Central memory CD4-positive, alpha-beta T cell (primary cell): Measurements from ENCODE around the gene TCF7L1.

ENCODE experiments used
- DNase-seq: peaks from one replicate; pipeline ENCODE4 v3.0.0; 2022

TCF7L1 gene

DNA sequence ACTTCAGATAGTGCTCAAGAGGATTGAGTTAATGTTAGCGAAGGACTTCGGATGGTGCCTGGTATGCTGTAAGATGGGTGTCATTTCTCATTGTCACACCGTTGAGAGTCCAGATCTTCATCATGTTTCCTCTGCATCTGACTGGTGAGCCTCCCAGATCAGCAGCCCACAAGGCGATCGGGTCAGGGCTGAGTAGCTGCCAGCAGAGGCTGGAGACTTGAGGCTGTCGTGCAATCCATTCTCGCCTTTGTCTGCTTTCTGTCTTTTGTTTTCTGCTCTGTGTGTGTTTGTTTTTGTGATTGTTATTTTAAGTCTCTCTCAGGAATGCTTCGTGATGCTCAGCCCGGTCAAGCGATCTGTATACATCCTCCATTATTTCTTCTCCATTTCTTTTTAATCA, 98.8 kb downstream of the TCF7L1 start:
- no peak for DNase-seq

DNA sequence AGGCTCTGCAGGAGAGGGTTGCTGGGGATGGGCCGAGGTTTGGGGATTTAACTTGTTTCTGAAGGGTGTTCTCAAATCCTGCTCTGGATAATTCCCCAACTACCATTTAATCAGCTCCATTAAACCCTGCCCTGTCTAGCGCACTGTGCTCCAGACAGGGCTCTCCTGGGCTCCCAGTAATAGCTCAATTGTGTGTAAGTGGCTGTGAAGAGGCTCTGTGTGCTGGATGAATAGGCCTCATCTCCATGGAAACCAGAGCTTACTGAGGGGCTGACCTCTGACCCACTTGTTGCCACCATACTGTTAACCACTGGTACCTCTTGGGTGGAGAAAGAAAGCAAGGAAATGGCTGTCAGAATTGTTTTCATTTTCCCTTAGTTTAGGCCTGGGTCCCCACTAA, 101.7 kb downstream of the TCF7L1 start:
- no peak for DNase-seq

DNA sequence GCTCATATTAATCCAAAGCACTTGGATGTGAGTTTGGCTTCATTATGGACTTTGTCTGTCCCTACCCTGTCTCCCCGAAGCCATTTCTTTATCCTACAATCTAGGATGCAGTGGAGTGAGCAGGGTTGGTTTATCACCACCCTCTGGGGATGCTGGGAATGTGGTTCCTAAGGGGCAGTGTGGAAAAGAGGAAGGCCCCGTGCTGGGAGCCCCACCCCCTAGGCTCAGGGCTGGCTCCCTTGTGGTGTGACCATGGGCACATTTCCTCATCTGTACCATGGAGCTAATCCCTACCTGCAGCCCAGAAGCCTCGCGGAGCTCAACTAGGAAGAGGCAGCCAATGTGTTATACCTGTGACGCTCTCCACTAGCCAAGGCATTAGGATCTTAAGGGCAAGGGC, 102.1 kb downstream of the TCF7L1 start:
- DNase-seq: no peak

DNA sequence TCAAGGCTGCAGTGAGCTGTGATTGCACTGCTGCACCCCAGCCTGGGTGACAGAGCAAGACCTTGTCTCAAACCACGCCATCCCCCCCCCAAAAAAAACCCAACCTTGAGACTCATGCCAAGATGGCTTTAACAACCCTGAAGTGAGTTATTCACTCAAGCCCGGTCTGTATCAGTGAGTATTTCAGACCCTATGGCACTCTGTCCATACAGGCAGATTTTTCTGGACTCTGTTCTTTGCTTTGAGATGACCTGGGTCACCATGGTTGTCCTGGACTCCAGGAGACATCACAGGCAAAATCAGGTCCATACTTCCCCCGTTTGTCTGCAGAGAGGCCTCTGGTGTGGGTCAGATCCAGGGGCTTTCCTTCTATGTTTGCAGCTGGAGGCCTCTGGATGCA, 102.9 kb downstream of the TCF7L1 start:
- no peak for DNase-seq

DNA sequence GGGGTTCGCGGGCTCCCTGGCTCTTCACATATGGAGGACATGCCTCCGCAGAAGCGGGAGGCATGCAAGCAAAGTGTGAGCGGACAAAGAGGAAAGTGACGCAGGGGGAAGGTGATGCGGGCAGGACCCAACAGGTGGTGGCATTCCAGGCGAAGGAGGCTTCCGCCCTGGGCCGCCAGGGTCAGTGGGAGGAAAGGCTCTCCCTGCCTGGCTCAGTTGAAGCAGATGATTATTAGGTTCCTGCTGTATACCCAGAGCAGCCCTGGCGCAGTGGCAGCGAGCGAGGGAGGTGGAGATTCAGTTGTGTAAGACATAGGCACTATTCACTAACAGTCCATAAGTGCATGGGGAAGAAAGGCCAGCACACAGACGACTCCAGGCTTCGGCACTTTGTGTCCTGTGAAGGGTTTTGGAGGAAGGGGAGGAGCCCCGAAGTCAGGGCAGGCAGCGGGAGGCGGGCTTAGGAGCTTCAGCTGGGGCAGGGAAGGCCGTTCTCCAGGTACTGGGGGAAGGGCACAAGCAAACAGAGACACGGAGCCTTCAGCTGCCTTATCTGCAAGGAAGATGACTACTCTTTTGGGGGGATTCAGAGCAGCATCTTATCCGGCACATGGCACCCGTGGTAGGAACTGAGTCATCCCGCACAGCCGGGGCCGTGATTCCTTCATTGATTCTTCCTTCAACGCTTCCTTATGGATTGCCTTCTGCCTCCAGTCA, 104.8 kb downstream of the TCF7L1 start:
- DNase-seq: no peak

DNA sequence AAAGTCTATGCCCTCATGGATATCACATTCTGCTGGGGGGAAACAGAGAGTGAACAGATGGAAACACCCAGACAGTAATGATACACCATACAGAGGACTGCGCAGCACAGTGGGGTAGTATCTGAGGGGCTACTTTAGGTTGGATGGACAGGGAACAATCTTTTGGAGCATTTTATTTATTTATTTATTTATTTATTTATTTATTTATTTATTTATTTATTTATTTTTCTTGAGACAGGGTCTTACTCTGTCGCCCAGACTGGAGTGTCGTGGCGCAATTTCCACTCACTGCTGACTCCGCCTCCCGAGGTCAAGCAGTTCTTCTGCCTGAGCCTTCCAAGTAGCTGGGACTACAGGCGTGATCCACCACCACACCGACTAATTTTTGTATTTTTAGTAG, 105.4 kb downstream of the TCF7L1 start:
- no peak for DNase-seq

DNA sequence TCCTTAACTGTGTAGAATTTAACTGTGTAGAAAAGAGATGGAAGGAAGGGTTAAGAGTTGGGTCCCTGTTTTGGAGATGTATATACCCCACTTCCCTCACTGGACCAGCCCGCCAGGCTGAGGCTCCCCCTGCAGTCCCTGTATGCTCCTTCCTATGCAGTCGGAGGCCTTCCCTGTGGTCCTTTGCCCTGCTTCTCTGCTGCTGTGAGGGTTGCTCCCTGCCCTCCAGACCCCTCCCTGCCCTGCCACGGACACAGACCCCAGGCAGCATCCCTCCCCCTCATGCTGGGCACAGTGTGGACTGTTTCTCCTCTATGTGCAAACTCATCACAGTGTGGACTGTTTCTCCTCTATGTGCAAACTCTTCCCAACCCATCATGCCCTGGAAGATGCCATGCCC, 105.9 kb downstream of the TCF7L1 start:
- no peak for DNase-seq

DNA sequence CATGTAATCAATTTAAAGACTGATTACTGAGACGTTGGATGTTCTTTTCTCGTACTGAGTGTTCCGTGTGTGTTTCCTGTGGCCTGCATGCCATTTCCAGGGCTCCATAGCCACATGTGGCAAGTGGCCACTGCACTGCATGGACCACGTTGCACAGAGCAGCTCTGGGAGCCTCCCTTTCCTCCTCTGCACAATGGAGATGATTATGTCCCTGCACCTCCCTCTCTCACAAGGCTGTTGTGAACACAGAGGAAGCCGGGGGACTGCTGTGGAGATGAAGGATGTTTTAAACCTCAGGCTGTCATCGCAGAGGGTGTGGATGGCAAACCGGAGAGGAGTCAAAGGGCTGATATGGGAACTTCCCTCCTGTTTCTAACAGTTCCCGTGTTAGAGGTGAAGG, 106.9 kb downstream of the TCF7L1 start:
- no peak for DNase-seq

DNA sequence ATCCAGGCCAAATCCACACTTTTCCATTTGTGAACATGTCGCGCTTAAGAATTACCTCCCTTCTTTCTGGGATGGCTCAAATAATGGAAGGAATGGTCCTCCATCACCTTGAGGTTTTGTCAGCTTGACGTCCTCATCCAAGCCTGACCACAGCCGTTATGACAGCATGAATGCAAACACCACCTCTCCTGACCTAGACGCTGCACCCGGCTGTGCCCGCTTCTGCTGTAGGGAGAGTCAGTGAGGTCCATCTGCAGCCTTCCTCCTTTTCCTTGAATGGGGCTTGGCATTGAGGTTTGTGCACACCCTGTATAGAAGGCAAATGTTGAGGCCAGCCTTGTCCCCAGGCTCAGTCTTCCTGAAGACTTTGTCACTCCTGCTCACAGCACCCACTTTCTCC, 109.1 kb downstream of the TCF7L1 start:
- DNase-seq: no peak

DNA sequence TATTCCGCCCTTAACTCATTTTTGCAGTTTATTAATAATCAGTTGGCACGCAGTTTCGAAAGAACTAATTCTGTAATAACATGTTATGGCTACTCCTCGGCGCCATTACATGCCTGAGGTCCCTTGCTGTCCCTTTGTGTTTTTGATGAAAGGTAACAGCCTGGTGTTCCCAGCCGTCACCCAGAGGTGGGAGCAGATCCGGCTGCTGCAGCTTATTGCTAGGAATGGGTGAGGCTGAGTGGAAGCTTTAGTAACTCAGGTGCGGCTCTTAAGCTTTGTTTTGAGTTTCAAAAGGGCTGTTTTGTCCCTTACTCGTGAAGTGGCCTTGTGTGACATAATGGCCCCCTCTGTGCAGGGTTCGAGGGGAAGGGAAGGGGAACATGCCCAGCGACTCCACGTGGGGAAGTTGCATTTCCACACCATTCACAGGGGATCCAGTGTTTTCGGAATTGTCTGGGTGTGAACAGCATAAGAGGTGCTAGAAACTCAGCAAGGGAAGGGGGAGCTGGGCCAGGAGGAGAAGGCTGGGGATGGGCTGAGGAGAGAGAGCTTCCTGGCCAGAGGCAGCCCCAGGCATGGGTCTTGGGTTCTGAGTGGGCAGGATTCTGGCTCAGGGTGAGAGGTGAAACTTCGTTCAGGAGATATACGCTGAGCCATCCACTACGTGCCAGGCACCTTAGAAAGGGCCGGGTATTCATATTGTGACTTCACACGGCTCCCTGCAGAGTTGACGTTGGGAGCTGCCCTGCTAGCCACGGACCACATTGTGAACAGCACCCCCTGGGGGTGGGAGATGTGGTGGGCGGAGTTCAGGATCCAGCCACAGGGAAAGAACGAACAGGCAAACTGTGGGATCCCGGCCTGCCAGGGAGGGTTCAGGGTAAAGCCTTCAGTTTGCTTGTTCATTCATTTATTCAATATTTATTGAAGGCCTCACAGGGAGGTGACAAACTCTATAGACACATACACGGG, 110.2 kb downstream of the TCF7L1 start:
- DNase-seq: no peak

DNA sequence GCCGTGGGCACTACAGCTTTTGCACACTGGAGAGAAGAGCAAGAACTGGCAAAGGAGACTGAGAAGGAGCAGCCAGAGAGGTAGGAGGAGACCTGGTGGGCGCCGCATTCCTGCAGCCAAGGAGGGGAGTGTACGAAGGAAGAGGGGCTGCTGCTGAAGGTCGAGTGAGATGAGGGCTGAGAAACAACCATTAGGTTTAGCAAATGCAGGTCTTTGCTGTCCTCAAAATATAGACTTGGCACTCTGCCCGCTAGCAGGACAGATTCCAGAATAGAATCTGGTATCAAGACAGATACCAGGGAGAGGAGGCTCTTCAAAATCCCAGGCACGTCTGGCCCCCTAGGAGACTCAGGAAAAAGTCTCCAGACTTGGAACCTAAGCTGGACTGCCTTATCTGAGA, 111.6 kb downstream of the TCF7L1 start:
- DNase-seq: no peak

DNA sequence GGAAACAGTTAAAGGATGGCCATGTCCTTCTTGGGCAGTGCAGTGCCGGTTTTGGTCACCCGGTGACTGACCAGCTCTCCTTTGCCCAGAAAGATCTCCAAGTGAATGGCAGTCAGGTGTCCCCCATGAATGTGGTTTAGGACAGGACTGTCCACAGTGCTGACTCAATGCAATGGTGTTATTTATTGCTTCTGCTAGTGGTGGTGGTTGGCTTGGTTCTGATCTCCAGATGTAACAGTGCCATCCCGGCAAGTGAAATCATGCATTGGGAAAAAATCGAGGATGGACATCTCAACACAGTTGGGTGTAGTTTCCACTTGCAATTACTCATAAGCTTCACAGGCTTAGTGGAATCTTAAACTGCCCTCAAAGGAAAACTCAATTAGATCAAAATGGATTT, 112.7 kb downstream of the TCF7L1 start:
- DNase-seq: no peak

DNA sequence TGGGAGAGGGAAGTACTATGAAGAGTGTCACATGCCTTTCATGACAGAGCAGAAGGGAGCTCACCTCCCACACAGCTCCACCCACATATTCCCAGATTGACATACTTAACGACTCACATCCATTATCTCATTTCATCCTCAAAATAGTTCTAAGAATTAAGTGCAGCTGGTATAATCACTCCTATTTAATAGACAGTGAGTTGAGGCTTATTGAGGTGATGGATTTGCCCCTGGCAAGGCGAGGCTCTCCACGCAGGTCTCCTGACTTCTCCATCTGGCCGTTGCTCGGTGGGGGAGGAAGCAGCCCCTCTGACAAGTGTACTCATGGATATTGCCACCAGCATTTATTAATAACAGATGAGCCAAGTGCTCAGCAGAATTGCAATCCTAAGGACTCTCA, 113.2 kb downstream of the TCF7L1 start:
- DNase-seq: no peak

DNA sequence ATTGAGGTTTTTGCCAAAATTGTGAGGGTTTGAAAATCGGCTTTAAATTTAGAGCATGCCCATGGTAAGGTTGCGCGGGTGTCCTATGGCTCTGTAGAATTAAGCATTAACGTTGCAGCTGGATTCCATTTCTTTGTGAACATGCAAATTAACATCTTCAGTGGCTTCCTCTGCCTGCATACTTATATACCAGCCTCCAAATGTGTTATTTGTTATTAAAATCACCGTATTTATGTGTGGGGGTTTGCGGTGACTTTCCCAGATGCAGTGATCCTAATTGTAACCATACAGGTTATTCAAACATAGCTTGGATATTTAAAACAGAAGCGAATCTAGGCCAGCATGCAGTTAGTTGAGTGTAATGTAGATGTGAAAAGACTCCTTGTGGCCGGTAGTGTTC, 114.4 kb downstream of the TCF7L1 start:
- DNase-seq: no peak

DNA sequence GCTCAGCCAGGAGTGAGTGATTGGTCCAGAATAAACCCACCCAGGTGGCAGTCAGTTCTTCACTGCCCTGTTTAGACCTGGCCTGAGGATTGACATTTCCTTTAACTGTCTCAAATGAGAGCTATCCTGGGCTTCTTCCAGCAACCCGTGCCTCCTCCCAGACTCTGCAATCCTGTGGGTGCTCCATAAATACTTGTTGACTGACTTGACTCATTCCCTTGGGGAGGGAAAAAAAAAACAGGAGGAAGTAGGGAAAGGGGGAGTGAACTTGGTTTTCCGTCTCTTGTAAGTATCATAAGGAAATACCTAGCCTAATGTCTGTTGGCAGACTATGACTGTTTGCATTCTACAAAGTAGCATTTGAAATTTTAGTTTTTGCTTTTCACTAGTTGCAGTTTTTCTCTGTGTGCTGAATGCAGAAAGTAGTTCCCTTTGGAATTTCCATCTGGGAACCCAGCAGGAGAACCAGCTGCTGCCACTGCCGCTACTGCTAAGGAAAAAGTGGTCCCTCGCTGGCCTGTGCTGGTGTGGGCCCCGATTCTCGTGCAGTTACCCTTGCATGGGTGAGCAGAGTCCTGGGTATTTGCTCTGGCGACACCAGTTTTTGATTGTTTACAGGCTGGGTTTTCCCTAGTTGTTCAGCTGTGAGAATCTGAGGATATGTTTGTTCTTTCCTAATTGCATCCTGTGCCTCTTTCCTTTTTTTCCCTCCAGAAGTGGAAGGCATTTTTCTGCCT, 115.7 kb downstream of the TCF7L1 start:
- no peak for DNase-seq

DNA sequence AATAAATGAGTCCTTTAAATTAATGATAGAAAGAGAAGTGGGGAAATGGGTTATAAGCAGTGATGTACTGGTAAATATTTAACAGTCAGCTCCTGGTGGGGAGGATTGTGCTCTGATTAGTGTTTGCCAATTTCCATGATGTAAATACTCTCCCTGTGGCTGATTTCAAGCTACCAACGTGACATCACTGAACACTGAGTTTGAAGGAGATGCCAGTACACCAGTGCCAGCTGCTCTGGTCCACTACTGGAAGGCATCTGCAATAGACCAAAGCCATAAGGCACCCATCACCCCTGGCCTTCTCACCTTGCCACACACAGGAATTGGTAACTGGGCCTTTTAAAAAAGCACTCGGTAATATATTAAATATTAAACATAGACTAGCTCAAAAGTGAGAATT, 116.9 kb downstream of the TCF7L1 start:
- DNase-seq: no peak

DNA sequence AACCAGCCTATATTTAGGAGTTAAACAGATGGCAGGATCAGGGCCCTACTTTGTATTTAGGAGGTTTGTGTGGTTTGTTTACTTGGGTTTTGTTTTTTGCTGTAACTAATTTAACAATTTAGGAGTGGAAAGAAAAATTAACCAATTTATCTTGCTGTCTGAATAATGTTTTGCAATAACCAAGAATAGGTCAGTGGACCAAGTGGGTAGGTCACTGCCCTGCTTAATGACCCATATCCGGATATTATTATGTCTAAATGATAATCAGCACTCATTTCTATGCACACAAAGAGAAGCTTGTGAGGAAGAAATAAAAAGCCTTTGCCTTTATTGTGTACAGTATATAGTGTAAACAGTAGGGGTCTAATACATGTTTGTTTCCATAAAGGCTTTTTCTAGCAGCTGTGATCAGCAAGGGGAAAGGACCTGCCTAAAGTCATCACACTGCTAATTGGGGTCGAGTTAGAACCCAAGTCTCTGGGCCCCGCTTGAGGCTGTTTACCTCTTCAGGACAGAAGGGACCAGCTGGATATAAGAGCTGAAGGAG, 118.0 kb downstream of the TCF7L1 start:
- DNase-seq: no peak

DNA sequence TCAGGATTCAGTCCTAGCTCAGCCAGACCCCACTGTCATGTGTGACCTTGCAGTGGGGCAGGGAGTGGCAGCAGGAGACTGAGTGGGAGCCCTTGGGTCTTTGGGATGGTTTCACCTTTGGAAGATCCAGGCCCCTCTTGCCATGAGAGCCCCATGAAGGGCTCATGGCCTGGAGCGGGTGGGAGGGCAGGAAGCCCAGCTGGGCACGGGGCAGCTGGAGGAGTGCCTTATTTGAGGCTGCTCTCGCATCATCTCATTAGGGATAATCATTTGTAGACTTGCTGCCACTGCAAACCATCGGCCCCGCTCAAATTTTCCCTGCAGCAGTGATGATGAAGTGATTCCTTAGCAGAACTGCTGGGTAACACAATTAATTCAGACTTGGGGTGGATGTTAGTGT, 120.7 kb downstream of the TCF7L1 start:
- DNase-seq: no peak

DNA sequence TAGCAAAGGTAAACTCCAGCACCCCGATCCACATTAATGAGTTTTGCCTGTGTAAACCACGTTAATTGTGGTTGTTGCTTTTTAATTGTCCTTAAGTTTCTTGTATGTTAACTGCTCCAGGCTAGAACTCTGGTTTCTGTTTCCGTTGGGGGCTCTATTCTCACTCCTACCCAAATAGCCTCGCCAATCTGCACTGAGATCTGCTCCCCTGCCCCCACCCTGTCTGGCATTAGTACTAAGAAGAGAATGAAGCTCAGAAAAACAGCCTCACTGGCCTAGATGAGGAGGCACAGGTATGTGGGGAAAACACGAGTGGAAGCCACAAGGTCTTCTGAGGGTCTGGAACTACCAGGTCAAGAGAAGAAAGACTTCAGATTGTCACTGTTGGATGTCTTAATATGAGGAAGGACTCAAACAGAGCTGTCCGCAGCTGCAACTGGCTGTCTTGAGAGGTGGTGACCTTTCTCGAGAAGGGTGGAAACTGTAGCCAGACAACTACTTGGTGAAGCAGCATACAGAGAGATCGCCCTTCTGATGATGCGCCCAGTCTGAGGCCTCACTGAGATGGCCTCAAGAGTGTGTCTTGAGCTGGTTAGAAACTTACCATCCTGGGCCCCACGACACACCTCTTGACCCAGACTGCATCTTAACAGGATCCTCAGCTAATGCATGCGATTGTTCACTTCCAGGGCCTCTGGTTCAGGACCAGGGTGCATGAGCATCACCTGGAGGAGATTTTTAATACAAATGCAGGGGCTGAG, 121.5 kb downstream of the TCF7L1 start:
- DNase-seq: no peak

DNA sequence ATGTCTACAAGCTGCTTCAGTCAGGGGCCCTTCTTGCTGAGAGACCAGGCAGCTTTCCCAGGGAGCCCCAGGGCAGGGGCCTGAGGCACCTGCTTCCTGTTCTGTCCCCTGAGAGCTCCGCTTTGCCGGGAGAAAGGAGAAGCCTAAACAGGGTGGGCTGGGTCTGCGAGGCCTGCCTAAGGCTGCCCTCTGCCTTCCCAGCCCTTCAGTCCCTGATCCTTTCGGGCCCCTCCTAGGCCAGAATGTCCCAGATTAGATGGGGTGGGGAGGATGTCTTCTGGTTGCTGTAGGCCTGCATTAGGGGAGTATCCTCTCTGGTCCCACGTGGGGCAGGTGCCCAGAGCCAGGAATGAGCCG, 122.2 kb downstream of the TCF7L1 start:
- DNase-seq: no peak

DNA sequence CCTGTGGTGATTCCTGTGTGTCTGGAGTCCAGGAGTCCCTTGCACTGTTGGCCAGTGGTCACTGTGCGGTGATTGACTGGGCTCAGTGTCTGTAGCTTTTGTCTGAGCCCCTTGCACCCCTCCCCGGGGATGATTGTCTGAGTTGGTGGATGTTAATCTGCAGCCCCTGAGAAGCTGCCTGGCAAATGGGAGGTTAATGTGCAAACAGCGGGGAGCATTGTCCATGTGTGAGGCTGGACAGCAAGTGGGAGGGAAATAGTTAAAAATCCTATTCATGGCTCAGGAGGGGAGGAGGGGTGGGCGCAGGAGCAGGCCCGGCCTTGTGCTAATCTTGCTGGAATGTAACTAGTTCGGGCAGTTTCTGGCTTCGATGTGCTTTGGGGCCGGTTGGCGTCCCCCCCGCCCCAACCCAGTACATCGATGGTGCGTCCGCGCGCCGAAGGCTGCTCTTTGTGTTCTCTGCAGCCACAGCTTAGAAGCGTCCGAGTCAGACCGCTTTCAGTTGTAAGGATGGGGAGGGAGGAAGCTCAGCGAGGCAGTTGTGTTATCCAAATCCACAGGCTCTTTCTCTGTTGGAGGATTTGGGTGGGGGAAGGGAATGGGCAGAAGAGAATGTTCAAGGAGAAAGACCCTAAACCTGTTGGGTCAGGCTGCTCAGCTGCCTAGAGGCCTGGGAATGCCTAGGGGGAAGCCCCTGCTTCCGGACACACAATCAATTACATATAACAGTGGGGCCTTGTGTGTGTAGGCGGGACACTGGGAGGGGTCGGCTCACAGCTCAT, 122.8 kb downstream of the TCF7L1 start:
- DNase-seq: no peak
